ENCODE measurements around the gene PDCD1LG2.

The PDCD1LG2 gene

GRCh38 chr9:5614192-5614591 lies 103.9 kb downstream of the PDCD1LG2 start:
- no peak overlapping the region for H2AFZ ChIP-seq (ENCODE audit: low read depth, low read length)
- H3K36me3 ChIP-seq (replicated peaks; ENCODE audit: low read depth, low read length): peaks cover 11% of the 10 kb centered on the region
- no peak overlapping the region for H3K4me3 ChIP-seq (ENCODE audit: low read length)
- no peaks in the 10 kb centered on the region for H3K27me3 ChIP-seq (ENCODE audit: low read depth, low read length)
- H3K27ac ChIP-seq (ENCODE audit: low read length): no peak overlapping the region
- H3K9me3 ChIP-seq (ENCODE audit: insufficient read depth, low read length): no peaks in the 10 kb centered on the region
- H3K9ac ChIP-seq (ENCODE audit: low read length): no peak overlapping the region
- TF ChIP-seq EZH2phosphoT487 (IDR thresholded peaks at IDR 0.05; ENCODE audit: low read depth): no peak
- TF ChIP-seq CTCF (IDR thresholded peaks at IDR 0.05; ENCODE audit: low read depth, low read length): no peak
- no peaks in the 10 kb centered on the region for H4K20me1 ChIP-seq (ENCODE audit: insufficient read depth, low read length)
- H3K4me2 ChIP-seq (ENCODE audit: low read length): no peak overlapping the region
- peaks cover 24% of the 10 kb centered on the region for H3K79me2 ChIP-seq (ENCODE audit: low read length)
- H3K4me1 ChIP-seq (ENCODE audit: low read length): peaks cover 50% of the 10 kb centered on the region

- Histone ChIP-seq H3K27me3 (ENCODE audit: low read depth, low read length) (no peaks in the 10 kb centered on the region), H3K4me1 (ENCODE audit: low read length) (peaks cover 46% of the 10 kb centered on the region), H3K9me3 (ENCODE audit: insufficient read depth, low read length) (no peaks in the 10 kb centered on the region), H3K79me2 (ENCODE audit: low read length) (peaks cover 26% of the 10 kb centered on the region), H3K9ac (ENCODE audit: low read length) (no peak overlapping the region), H2AFZ (ENCODE audit: low read depth, low read length) (no peak overlapping the region), H3K4me3 (ENCODE audit: low read length) (no peak overlapping the region), H3K27ac (ENCODE audit: low read length) (no peak overlapping the region), H3K36me3 (replicated peaks; ENCODE audit: low read depth, low read length) (peaks cover 11% of the 10 kb centered on the region), H3K4me2 (ENCODE audit: low read length) (no peak overlapping the region), H4K20me1 (ENCODE audit: insufficient read depth, low read length) (no peaks in the 10 kb centered on the region)
- TF ChIP-seq EZH2phosphoT487 (IDR thresholded peaks at IDR 0.05; ENCODE audit: low read depth) (no peak), CTCF (IDR thresholded peaks at IDR 0.05; ENCODE audit: low read depth, low read length) (no peak)
These were observed 104.7 kb downstream of the PDCD1LG2 start for GRCh38 chr9:5614985-5615384.

- H3K79me2 ChIP-seq (ENCODE audit: low read length): peaks cover 32% of the 10 kb centered on the region
- H3K9me3 ChIP-seq (ENCODE audit: insufficient read depth, low read length): no peaks in the 10 kb centered on the region
- peaks cover 42% of the 10 kb centered on the region for H3K4me1 ChIP-seq (ENCODE audit: low read length)
- TF ChIP-seq CTCF (IDR thresholded peaks at IDR 0.05; ENCODE audit: low read depth, low read length) (no peak), EZH2phosphoT487 (IDR thresholded peaks at IDR 0.05; ENCODE audit: low read depth) (no peak)
- peak overlapping the region; percentile 77 for H3K4me2 ChIP-seq (ENCODE audit: low read length)
- no peak overlapping the region for H2AFZ ChIP-seq (ENCODE audit: low read depth, low read length)
- no peaks in the 10 kb centered on the region for H3K27me3 ChIP-seq (ENCODE audit: low read depth, low read length)
- H3K4me3 ChIP-seq (ENCODE audit: low read length): peak overlapping the region; percentile 58
- peak overlapping the region; percentile 40 for H3K9ac ChIP-seq (ENCODE audit: low read length)
- peak overlapping the region; percentile 92 for H3K27ac ChIP-seq (ENCODE audit: low read length)
- H4K20me1 ChIP-seq (ENCODE audit: insufficient read depth, low read length): no peaks in the 10 kb centered on the region
- H3K36me3 ChIP-seq (replicated peaks; ENCODE audit: low read depth, low read length): peaks cover 14% of the 10 kb centered on the region
These were observed 107.4 kb downstream of the PDCD1LG2 start for GRCh38 chr9:5617749-5618148.

- no peak overlapping the region for H2AFZ ChIP-seq (ENCODE audit: low read depth, low read length)
- H3K4me3 ChIP-seq (ENCODE audit: low read length): no peak overlapping the region
- peaks cover 12% of the 10 kb centered on the region for H3K36me3 ChIP-seq (replicated peaks; ENCODE audit: low read depth, low read length)
- no peak overlapping the region for H3K9ac ChIP-seq (ENCODE audit: low read length)
- peaks cover 44% of the 10 kb centered on the region for H3K4me1 ChIP-seq (ENCODE audit: low read length)
- TF ChIP-seq EZH2phosphoT487 (IDR thresholded peaks at IDR 0.05; ENCODE audit: low read depth) (no peak), CTCF (IDR thresholded peaks at IDR 0.05; ENCODE audit: low read depth, low read length) (no peak)
- H3K27me3 ChIP-seq (ENCODE audit: low read depth, low read length): no peaks in the 10 kb centered on the region
- H3K4me2 ChIP-seq (ENCODE audit: low read length): no peak overlapping the region
- H3K9me3 ChIP-seq (ENCODE audit: insufficient read depth, low read length): no peaks in the 10 kb centered on the region
- H3K27ac ChIP-seq (ENCODE audit: low read length): no peak overlapping the region
- H4K20me1 ChIP-seq (ENCODE audit: insufficient read depth, low read length): no peaks in the 10 kb centered on the region
- H3K79me2 ChIP-seq (ENCODE audit: low read length): peaks cover 52% of the 10 kb centered on the region
These were observed 110.2 kb downstream of the PDCD1LG2 start for GRCh38 chr9:5620494-5620893.
